Measurements from ENCODE around the gene HSP90AA1.

- TF ChIP-seq POLR2A (IDR thresholded peaks at IDR 0.05; ENCODE audit: low read depth, low read length) (no peak), POU2F2 (IDR thresholded peaks at IDR 0.05; ENCODE audit: low read depth, low read length) (no peak), POLR2AphosphoS5 (IDR thresholded peaks at IDR 0.05; ENCODE audit: low read depth, low read length) (no peak)
Observed at GRCh38 chr14:102042699-102043098, 44.1 kb downstream of the HSP90AA1 start.

All from GM12891 (cell line).